Activated T-cell treated with anti-CD3 and anti-CD28 coated beads, Interleukin-2, amount 50 U/mL, for 4 hours (primary cell): ENCODE results near the gene ARFGEF2. TPM values are rescaled to one million over a fixed set of nuclear protein-coding genes. Genes with fewer than 3 reads are reported as not detected.
"Not testable (repeated sequence)": the region's sequence is repeated elsewhere in the genome, so short reads cannot be mapped to it uniquely, and the experiment has no call there.

Experiments
- ATAC-seq, 2 donors: fragments of 200-7000 bp; cut with Tn5 transposase; one replicate each; pipeline ENCODE4 v1.10.0; 2021
- DNase-seq: peaks from one replicate; pipeline ENCODE4 v3.0.0-alpha.2; 2020
- H3K27me3 Mint-ChIP-seq: one replicate; pipeline ENCODE4 v1.8.0; 2021; ENCODE audit warnings: low read depth, mixed read lengths
- H3K36me3 Mint-ChIP-seq: one replicate; pipeline ENCODE4 v1.8.0; 2022; ENCODE audit warnings: mixed read lengths; ENCODE audit not compliant: insufficient read depth
- H3K4me1 Mint-ChIP-seq: one replicate; pipeline ENCODE4 v1.8.0; 2021; ENCODE audit warnings: low read depth, mixed read lengths
- H3K4me3 Mint-ChIP-seq: one replicate; pipeline ENCODE4 v1.8.0; 2021; ENCODE audit warnings: mild to moderate bottlenecking, moderate library complexity, mixed read lengths
- H3K9me3 Mint-ChIP-seq: one replicate; pipeline ENCODE4 v1.8.0; 2021; ENCODE audit warnings: mixed read lengths
- total RNA-seq, 3 donors: library from RNA; stranded (reverse); gene quantifications; one replicate each; pipeline ENCODE4 v1.2.1, GENCODE V29; 2021

Gene ARFGEF2
- total RNA-seq, 3 donors from 2014 or later, result 27.8 to 31.6 (median 28.3) TPM

- Mint-ChIP-seq H3K27me3 (no peaks in the 10 kb centered on the region), H3K4me1 (no peaks in the 10 kb centered on the region), H3K4me3 (no peak overlapping the region), H3K9me3 (no peaks in the 10 kb centered on the region), H3K36me3 (peaks cover 26% of the 10 kb centered on the region)
- DNase-seq (no peak), ATAC-seq (no peak)
These were observed 78.7 kb downstream of the ARFGEF2 start for GRCh38 chr20:48999890-49000870.

- no peaks in the 10 kb centered on the region for H3K9me3 Mint-ChIP-seq
- H3K4me3 Mint-ChIP-seq, result no peak overlapping the region
- H3K36me3 Mint-ChIP-seq, result peaks cover 27% of the 10 kb centered on the region
- ATAC-seq (no peak), DNase-seq (no peak)
- no peaks in the 10 kb centered on the region for H3K27me3 Mint-ChIP-seq
- H3K4me1 Mint-ChIP-seq, result no peaks in the 10 kb centered on the region
These were observed 80.2 kb downstream of the ARFGEF2 start for GRCh38 chr20:49001741-49002140.

- no peak for ATAC-seq
- H3K27me3 Mint-ChIP-seq, result no peaks in the 10 kb centered on the region
- no peak for DNase-seq
- no peaks in the 10 kb centered on the region for H3K4me1 Mint-ChIP-seq
- H3K36me3 Mint-ChIP-seq, result peaks cover 38% of the 10 kb centered on the region
- no peaks in the 10 kb centered on the region for H3K9me3 Mint-ChIP-seq
- H3K4me3 Mint-ChIP-seq, result no peak overlapping the region
These were observed 85.0 kb downstream of the ARFGEF2 start for GRCh38 chr20:49006446-49006980.

GRCh38 chr20:49009899-49010631, 88.6 kb downstream of the ARFGEF2 start:
- H3K9me3 Mint-ChIP-seq, result no peaks in the 10 kb centered on the region
- H3K36me3 Mint-ChIP-seq, result peaks cover 50% of the 10 kb centered on the region
- no peak for DNase-seq
- ATAC-seq, result no peak
- H3K4me3 Mint-ChIP-seq, result no peak overlapping the region
- no peaks in the 10 kb centered on the region for H3K27me3 Mint-ChIP-seq
- no peaks in the 10 kb centered on the region for H3K4me1 Mint-ChIP-seq

DNA sequence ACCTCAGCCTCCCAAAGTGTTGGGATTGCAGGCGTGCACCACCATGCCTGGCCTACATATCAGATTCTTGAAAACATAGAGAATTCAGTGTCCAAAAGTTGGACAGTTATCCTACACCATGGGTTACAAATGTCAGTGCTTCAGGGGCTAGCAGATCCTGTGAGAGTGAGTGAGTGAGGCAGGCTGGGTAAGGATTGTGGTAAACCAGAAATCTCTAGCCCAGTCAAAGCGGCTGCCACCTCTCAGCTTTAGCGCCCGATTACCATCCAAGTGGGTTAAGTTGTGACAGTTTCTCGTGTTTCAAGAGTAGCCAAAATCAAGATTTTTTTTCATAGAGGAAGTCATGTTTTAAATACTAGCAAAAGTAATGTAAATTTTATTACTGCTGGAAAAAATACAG, 102.7 kb downstream of the ARFGEF2 start:
- peaks cover 18% of the 10 kb centered on the region for H3K36me3 Mint-ChIP-seq
- H3K4me1 Mint-ChIP-seq, result no peaks in the 10 kb centered on the region
- no peak for DNase-seq
- H3K27me3 Mint-ChIP-seq, result no peaks in the 10 kb centered on the region
- ATAC-seq, result no peak
- H3K4me3 Mint-ChIP-seq, result no peak overlapping the region
- H3K9me3 Mint-ChIP-seq, result no peaks in the 10 kb centered on the region

GRCh38 chr20:49028177-49028576, 106.7 kb downstream of the ARFGEF2 start:
- not testable (repeated sequence) for H3K27me3 Mint-ChIP-seq, ATAC-seq, DNase-seq, H3K9me3 Mint-ChIP-seq, H3K4me3 Mint-ChIP-seq, H3K4me1 Mint-ChIP-seq
- peaks cover 19% of the 10 kb centered on the region for H3K36me3 Mint-ChIP-seq

- peaks cover 24% of the 10 kb centered on the region for H3K36me3 Mint-ChIP-seq
- no peaks in the 10 kb centered on the region for H3K27me3 Mint-ChIP-seq
- DNase-seq (no peak), ATAC-seq (no peak)
- H3K9me3 Mint-ChIP-seq, result no peaks in the 10 kb centered on the region
- no peak overlapping the region for H3K4me3 Mint-ChIP-seq
- H3K4me1 Mint-ChIP-seq, result no peaks in the 10 kb centered on the region
These were observed 107.2 kb downstream of the ARFGEF2 start for GRCh38 chr20:49028684-49029083.

GRCh38 chr20:49029203-49029602, 107.7 kb downstream of the ARFGEF2 start:
- Mint-ChIP-seq H3K27me3 (no peaks in the 10 kb centered on the region), H3K9me3 (no peaks in the 10 kb centered on the region), H3K36me3 (peaks cover 24% of the 10 kb centered on the region), H3K4me1 (no peaks in the 10 kb centered on the region), H3K4me3 (no peak overlapping the region)
- DNase-seq (no peak), ATAC-seq (no peak)

DNA sequence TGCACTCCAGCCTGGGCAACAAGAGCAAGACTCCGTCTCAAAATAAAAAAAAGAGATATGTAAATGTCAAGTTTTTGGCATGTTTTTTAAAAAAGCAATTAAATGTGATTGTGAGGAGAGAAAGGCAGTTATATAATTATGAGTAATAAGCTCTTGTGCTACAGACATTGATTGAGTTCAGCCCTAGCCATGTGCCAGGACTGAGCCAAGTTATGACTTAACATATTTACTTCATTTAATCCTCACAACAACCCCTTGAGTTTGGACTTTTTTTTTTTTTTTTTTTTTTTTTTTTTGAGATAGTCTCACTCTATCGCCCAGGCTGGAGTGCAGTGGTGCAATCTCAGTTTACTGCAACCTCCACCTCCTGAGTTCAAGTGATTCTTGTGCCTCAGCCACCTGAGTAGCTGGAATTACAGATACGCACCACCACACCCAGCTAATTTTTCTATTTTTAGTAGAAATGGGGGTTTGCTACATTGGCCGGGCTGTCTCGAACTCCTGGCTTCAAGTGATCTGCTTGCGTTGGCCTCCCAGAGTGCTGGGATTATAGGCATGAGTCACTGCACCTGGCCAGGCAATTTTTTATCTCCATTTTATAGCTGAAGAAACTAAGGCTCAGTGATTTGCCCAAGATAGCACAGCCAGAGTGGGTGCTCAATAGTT, 109.6 kb downstream of the ARFGEF2 start:
- DNase-seq (no peak), ATAC-seq (no peak)
- H3K27me3 Mint-ChIP-seq, result no peaks in the 10 kb centered on the region
- peaks cover 24% of the 10 kb centered on the region for H3K36me3 Mint-ChIP-seq
- no peak overlapping the region for H3K4me3 Mint-ChIP-seq
- H3K9me3 Mint-ChIP-seq, result no peaks in the 10 kb centered on the region
- no peaks in the 10 kb centered on the region for H3K4me1 Mint-ChIP-seq

DNA sequence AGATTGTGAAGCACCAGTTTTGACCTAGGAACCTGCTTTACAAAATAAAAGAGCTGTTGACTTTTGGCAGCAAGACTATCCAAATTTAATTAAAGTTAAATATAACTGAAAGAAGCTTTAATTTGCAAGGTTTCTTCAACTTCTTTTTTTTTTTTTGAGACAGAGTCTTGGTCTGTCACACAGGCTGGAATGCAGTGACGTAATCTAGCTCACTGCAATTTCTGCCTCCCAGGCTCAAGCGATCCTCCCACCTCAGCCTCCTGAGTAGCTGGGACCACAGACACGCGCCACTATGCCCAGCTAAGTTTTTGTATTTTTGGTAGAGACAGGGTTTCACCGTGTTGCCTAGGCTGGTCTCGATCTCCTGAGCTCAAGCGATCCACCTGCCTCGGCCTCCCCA, 110.9 kb downstream of the ARFGEF2 start:
- H3K4me1 Mint-ChIP-seq, result peaks cover 1% of the 10 kb centered on the region
- no peak overlapping the region for H3K4me3 Mint-ChIP-seq
- peaks cover 24% of the 10 kb centered on the region for H3K36me3 Mint-ChIP-seq
- DNase-seq (no peak), ATAC-seq (no peak)
- H3K9me3 Mint-ChIP-seq, result no peaks in the 10 kb centered on the region
- no peaks in the 10 kb centered on the region for H3K27me3 Mint-ChIP-seq

- peaks cover 21% of the 10 kb centered on the region for H3K36me3 Mint-ChIP-seq
- ATAC-seq, result no peak
- H3K4me3 Mint-ChIP-seq, result no peak overlapping the region
- H3K4me1 Mint-ChIP-seq, result peaks cover 13% of the 10 kb centered on the region
- no peaks in the 10 kb centered on the region for H3K27me3 Mint-ChIP-seq
- DNase-seq, result no peak
- no peaks in the 10 kb centered on the region for H3K9me3 Mint-ChIP-seq
These were observed 112.7 kb downstream of the ARFGEF2 start for GRCh38 chr20:49034070-49034732.

GRCh38 chr20:49037962-49038387, 116.5 kb downstream of the ARFGEF2 start:
- peaks cover 11% of the 10 kb centered on the region for H3K36me3 Mint-ChIP-seq
- H3K27me3 Mint-ChIP-seq, result no peaks in the 10 kb centered on the region
- ATAC-seq (peak; percentile 66 to 75), DNase-seq (peak; percentile 11)
- H3K4me1 Mint-ChIP-seq, result peaks cover 15% of the 10 kb centered on the region
- H3K4me3 Mint-ChIP-seq, result peak overlapping the region; percentile 7
- no peaks in the 10 kb centered on the region for H3K9me3 Mint-ChIP-seq

DNA sequence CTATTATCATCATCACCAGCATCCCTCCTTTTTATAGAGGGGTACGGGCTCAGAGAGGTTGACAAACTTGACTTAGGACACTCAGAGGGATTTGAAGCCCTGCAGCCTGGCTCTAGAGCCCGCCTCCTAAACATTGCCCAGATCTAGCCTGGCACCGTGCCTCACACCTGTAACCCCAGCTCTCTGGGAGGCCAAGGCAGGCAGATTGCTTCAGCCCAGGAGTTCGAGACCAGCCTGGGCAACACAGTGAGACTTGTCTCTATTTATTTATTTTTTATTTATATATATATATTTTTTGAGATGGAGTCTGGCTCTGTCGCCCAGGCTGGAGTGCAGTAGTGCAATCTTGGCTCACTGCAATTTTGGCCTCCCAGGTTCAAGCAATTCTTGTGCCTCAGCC, 118.3 kb downstream of the ARFGEF2 start:
- no peaks in the 10 kb centered on the region for H3K9me3 Mint-ChIP-seq
- no peak overlapping the region for H3K4me3 Mint-ChIP-seq
- peaks cover 3% of the 10 kb centered on the region for H3K36me3 Mint-ChIP-seq

GRCh38 chr20:49043000-49043399, 121.5 kb downstream of the ARFGEF2 start:
- DNase-seq (no peak), ATAC-seq (no peak)
- Mint-ChIP-seq H3K4me1 (peaks cover 22% of the 10 kb centered on the region), H3K4me3 (no peak overlapping the region), H3K36me3 (peaks cover 4% of the 10 kb centered on the region), H3K27me3 (no peaks in the 10 kb centered on the region), H3K9me3 (no peaks in the 10 kb centered on the region)

More for the DNA sequence above, 118.3 kb downstream of the ARFGEF2 start:
- Mint-ChIP-seq H3K4me1 (peaks cover 15% of the 10 kb centered on the region), H3K27me3 (no peaks in the 10 kb centered on the region)
- ATAC-seq, result no peak
- no peak for DNase-seq
